Stimulated activated CD4-positive, alpha-beta T cell treated with anti-CD3 and anti-CD28 coated beads, Interleukin-1b, Interleukin-23, amount 100 ng/mL, for 1 hour (primary cell): ENCODE data around the gene HIVEP3.
"Not testable (repeated sequence)": the region's sequence is repeated elsewhere in the genome, so short reads cannot be mapped to it uniquely, and the experiment has no call there.

Source experiments
- DNase-seq, 2 donors: peaks; one replicate each; pipeline ENCODE4 v3.0.0-alpha.2; 2020; ENCODE audit warnings: low read depth in 2 of 2

HIVEP3 gene

GRCh38 chr1:41918450-41919043 lies at the start of gene HIVEP3:
HIVEP3 (minus strand) TSS chr1:41918922.
- no peak for DNase-seq

GRCh38 chr1:41964400-41964799 lies 45.7 kb upstream of the HIVEP3 start:
- DNase-seq, result no peak

GRCh38 chr1:41963636-41964035 lies 44.9 kb upstream of the HIVEP3 start:
- DNase-seq, result no peak

- no peak for DNase-seq
Measured at GRCh38 chr1:41958015-41958673, 39.4 kb upstream of the HIVEP3 start.

GRCh38 chr1:41957568-41957967 lies 38.8 kb upstream of the HIVEP3 start:
- no peak for DNase-seq

- no peak for DNase-seq
Measured at GRCh38 chr1:41955461-41956159, 36.9 kb upstream of the HIVEP3 start.

- DNase-seq, result no peak
Measured at GRCh38 chr1:41954533-41954944, 35.8 kb upstream of the HIVEP3 start.

GRCh38 chr1:41953291-41953690 lies 34.6 kb upstream of the HIVEP3 start:
- DNase-seq, result no peak

- DNase-seq, result no peak
Measured at GRCh38 chr1:41952208-41952607, 33.5 kb upstream of the HIVEP3 start.

- DNase-seq, result not testable (repeated sequence)
Measured at GRCh38 chr1:41951492-41951891, 32.8 kb upstream of the HIVEP3 start.

- no peak for DNase-seq
Measured at GRCh38 chr1:41950820-41951219, 32.1 kb upstream of the HIVEP3 start.

- DNase-seq, result not testable (repeated sequence)
Measured at GRCh38 chr1:41945946-41946345, 27.2 kb upstream of the HIVEP3 start.

GRCh38 chr1:41943717-41944116 lies 25.0 kb upstream of the HIVEP3 start:
- no peak for DNase-seq

GRCh38 chr1:41942278-41942677 lies 23.6 kb upstream of the HIVEP3 start:
- DNase-seq, result no peak

GRCh38 chr1:41941381-41941780 lies 22.7 kb upstream of the HIVEP3 start:
- DNase-seq, result no peak

GRCh38 chr1:41939194-41939593 lies 20.5 kb upstream of the HIVEP3 start:
- no peak for DNase-seq

- DNase-seq, result no peak
Measured at GRCh38 chr1:41936107-41936506, 17.4 kb upstream of the HIVEP3 start.

GRCh38 chr1:41935226-41935625 lies 16.5 kb upstream of the HIVEP3 start:
- DNase-seq, result no peak

GRCh38 chr1:41933106-41933505 lies 14.4 kb upstream of the HIVEP3 start:
- DNase-seq, result no peak

GRCh38 chr1:41931578-41931977 lies 12.9 kb upstream of the HIVEP3 start:
- DNase-seq, result no peak

- no peak for DNase-seq
Measured at GRCh38 chr1:41927118-41927517, 8.4 kb upstream of the HIVEP3 start.

GRCh38 chr1:41925712-41926111 lies 7.0 kb upstream of the HIVEP3 start:
- DNase-seq, result no peak

GRCh38 chr1:41924911-41925310 lies 6.2 kb upstream of the HIVEP3 start:
- no peak for DNase-seq
